HepG2 (cell line): ENCODE measurements around the gene MLLT11. TPM values are rescaled to one million over a fixed set of nuclear protein-coding genes. Genes with fewer than 3 reads are reported as not detected.

Source experiments
- CBX5 ChIP-seq: sonication (generic); formaldehyde crosslinking; IDR thresholded peaks from 2 replicates; pipeline ENCODE4 v1.4.0; 2020; ENCODE audit warnings: missing genetic modification reagents, borderline replicate concordance
- CEBPG ChIP-seq: IDR thresholded peaks from 2 replicates; pipeline ENCODE4 v1.6.1; 2016
- FOXK2 ChIP-seq: fragments of 450-650 bp; IDR thresholded peaks from 2 replicates; pipeline ENCODE4 v1.6.1; 2016
- GPN1 ChIP-seq: sonication (generic); formaldehyde crosslinking; IDR thresholded peaks from 2 replicates; pipeline ENCODE4 v1.5.1; 2020; ENCODE audit warnings: missing genetic modification reagents, borderline replicate concordance
- KLF13 ChIP-seq: sonication (generic); formaldehyde crosslinking; IDR thresholded peaks from 2 replicates; pipeline ENCODE4 v1.4.0; 2020; ENCODE audit warnings: mild to moderate bottlenecking, missing genetic modification reagents
- RFXAP ChIP-seq: sonication (generic); formaldehyde crosslinking; IDR thresholded peaks from 2 replicates; pipeline ENCODE4 v1.4.0; 2020; ENCODE audit warnings: missing genetic modification reagents, borderline replicate concordance
- SIN3A ChIP-seq: IDR thresholded peaks from 2 replicates; pipeline ENCODE4 v1.6.1; 2011; ENCODE audit warnings: low read depth, mild to moderate bottlenecking, control low read depth, low read length, borderline replicate concordance
- SKI ChIP-seq: fragments of 450-650 bp; IDR thresholded peaks from one replicate; pipeline ENCODE4 v1.6.1; 2018; ENCODE audit warnings: mild to moderate bottlenecking; ENCODE audit not compliant: partially characterized antibody
- TBX2 ChIP-seq: sonication (generic); formaldehyde crosslinking; IDR thresholded peaks from 2 replicates; pipeline ENCODE4 v1.5.0; 2020; ENCODE audit warnings: missing genetic modification reagents, mild to moderate bottlenecking, borderline replicate concordance
- ZFP37 ChIP-seq: sonication (generic); formaldehyde crosslinking; IDR thresholded peaks from 2 replicates; pipeline ENCODE4 v1.4.0; 2020; ENCODE audit warnings: missing genetic modification reagents, borderline replicate concordance
- ZFP82 ChIP-seq: sonication (generic); formaldehyde crosslinking; IDR thresholded peaks from 2 replicates; pipeline ENCODE4 v1.5.1; 2020; ENCODE audit warnings: mild to moderate bottlenecking, missing genetic modification reagents, borderline replicate concordance
- ZMYM4 ChIP-seq: sonication (generic); formaldehyde crosslinking; IDR thresholded peaks from 2 replicates; pipeline ENCODE4 v1.8.1; 2023; ENCODE audit warnings: mild to moderate bottlenecking, missing genetic modification reagents
- ZNF160 ChIP-seq: sonication (generic); formaldehyde crosslinking; IDR thresholded peaks from 2 replicates; pipeline ENCODE4 v1.8.0; 2022; ENCODE audit warnings: mild to moderate bottlenecking, inconsistent platforms, missing genetic modification reagents
- ZNF17 ChIP-seq: sonication (generic); formaldehyde crosslinking; IDR thresholded peaks from 2 replicates; pipeline ENCODE4 v1.5.0; 2020; ENCODE audit warnings: mild to moderate bottlenecking, missing genetic modification reagents
- ZNF230 ChIP-seq: sonication (generic); formaldehyde crosslinking; IDR thresholded peaks from 2 replicates; pipeline ENCODE4 v1.4.0; 2020; ENCODE audit warnings: mild to moderate bottlenecking, missing genetic modification reagents
- ZNF441 ChIP-seq: sonication (generic); formaldehyde crosslinking; IDR thresholded peaks from 2 replicates; pipeline ENCODE4 v1.7.0; 2021; ENCODE audit warnings: missing genetic modification reagents, borderline replicate concordance
- ZNF484 ChIP-seq: sonication (generic); formaldehyde crosslinking; IDR thresholded peaks from 2 replicates; pipeline ENCODE4 v1.5.1; 2020; ENCODE audit warnings: mild to moderate bottlenecking, low read depth, missing genetic modification reagents, borderline replicate concordance
- ZNF761 ChIP-seq: sonication (generic); formaldehyde crosslinking; conservative IDR thresholded peaks from 2 replicates; pipeline ENCODE4 v1.4.0; 2020; ENCODE audit warnings: mild to moderate bottlenecking, missing genetic modification reagents
- ZNF772 ChIP-seq: sonication (generic); formaldehyde crosslinking; IDR thresholded peaks from 2 replicates; pipeline ENCODE4 v1.5.0; 2020; ENCODE audit warnings: mild to moderate bottlenecking, missing genetic modification reagents
- ZSCAN12 ChIP-seq: sonication (generic); formaldehyde crosslinking; IDR thresholded peaks from 2 replicates; pipeline ENCODE4 v1.9.0; 2021; ENCODE audit warnings: mild to moderate bottlenecking, missing genetic modification reagents
- polyA plus RNA-seq, 8 experiments: library from polyadenylated mRNA; depleted of rRNA in 3 of 8; stranded (reverse) in 7 of 8; unstranded in 1 of 8; fragments of >200 nt; fragmentation: Illumina TruSeq in 4 of 8; extraction: Trizol in 4 of 8; gene quantifications; 2 replicates each; pipeline versions ENCODE4 v1.2.1 to v1.2.3, GENCODE V29; 2011 to 2016; ENCODE audit warnings: low read depth in 4 of 8, missing spikeins in 1 of 8, mixed read lengths in 1 of 8; ENCODE audit not compliant: insufficient read depth in 1 of 8
- total RNA-seq, 5 experiments: library from RNA; depleted of rRNA; stranded (reverse); fragments of >200 nt; fragmentation: Illumina TruSeq; extraction: Trizol; gene quantifications; 2 replicates each; pipeline ENCODE4 v1.2.3, GENCODE V29; 2016; ENCODE audit warnings: low read depth in 1 of 5
- TF ChIP-seq, protein P1 (sequence below), 2 experiments: sonication (generic) in 1 of 2; formaldehyde crosslinking in 1 of 2; IDR thresholded peaks; 2 replicates each; pipeline versions ENCODE4 v1.4.0 to v1.6.1; 2018 to 2020; ENCODE audit warnings: missing genetic modification reagents in 2 of 2, borderline replicate concordance in 1 of 2, low read depth in 1 of 2, mild to moderate bottlenecking in 1 of 2, missing biosample characterization in 1 of 2
- TF ChIP-seq, protein P2 (sequence below): IDR thresholded peaks from 2 replicates; pipeline ENCODE4 v1.6.1; 2016; ENCODE audit warnings: low read depth, control low read depth
- TF ChIP-seq, protein P3 (sequence below): sonication (generic); formaldehyde crosslinking; conservative IDR thresholded peaks from 2 replicates; pipeline ENCODE4 v1.5.0; 2020; ENCODE audit warnings: missing genetic modification reagents
- TF ChIP-seq, protein P4 (sequence below): IDR thresholded peaks from 2 replicates; pipeline ENCODE4 v1.6.1; 2012; ENCODE audit warnings: inconsistent platforms

MLLT11 gene
- total and polyA plus RNA-seq, 2 of the 13 experiments (the other 11 are each of a cell fraction or from before 2014, with no cell fraction given) = 0.21 to 0.22 TPM

DNA sequence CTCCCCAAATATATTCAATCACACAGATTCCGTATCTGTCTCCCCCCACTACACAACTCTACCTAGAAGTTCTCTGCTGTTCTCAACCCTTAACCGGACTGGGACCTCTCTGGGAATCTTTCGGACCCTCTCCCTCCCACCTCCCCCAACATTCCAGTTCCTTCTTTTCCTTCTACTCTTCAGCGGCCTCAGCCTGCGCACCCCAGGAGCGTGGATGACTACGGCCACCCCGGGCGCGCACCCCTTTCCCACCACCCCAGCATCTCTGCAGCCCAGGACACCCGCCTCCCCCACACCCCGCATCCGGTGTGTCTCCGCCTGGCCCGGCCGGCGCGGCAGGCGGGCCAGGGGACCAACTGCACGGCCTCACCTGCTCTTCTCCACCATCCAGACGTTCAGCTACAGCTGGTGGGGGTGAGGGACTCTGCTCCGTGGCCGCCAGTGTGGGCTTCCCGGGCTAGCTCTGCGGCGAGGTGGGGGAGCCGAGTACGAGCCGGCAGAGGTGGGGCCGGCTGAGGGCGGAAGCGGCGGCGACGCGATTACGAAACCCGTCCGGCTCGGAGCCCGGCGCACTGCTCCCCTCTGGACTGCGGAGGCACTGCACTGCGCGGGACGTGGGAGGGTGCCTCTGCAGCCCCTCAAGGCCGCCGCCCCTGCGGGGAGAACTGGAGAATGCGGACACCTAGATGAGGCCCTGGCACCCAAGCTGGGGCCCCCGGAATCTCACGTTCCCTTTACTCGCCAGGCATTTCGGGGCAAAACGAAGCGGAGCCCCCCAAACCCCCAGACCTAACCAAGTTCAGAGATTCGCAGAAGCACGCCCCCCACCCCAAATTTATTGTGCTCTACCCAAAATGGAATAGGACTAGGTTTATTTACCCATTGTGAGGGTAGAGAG, 839 bp upstream of the MLLT11 start, which contains the start of gene CDC42SE1 (continued):
- TF ChIP-seq CBX5 (CRISPR knock-in tag) = no peak; the same call in 1 of the 2 replicates
- TF ChIP-seq ZNF17 (CRISPR knock-in tag) = no peak
- TF ChIP-seq, protein P1, sequence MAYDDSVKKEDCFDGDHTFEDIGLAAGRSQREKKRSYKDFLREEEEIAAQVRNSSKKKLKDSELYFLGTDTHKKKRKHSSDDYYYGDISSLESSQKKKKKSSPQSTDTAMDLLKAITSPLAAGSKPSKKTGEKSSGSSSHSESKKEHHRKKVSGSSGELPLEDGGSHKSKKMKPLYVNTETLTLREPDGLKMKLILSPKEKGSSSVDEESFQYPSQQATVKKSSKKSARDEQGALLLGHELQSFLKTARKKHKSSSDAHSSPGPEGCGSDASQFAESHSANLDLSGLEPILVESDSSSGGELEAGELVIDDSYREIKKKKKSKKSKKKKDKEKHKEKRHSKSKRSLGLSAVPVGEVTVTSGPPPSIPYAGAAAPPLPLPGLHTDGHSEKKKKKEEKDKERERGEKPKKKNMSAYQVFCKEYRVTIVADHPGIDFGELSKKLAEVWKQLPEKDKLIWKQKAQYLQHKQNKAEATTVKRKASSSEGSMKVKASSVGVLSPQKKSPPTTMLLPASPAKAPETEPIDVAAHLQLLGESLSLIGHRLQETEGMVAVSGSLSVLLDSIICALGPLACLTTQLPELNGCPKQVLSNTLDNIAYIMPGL (CRISPR knock-in tag; IDR thresholded peaks at IDR 0.05; ENCODE audit: borderline replicate concordance in 1 of 2, low read depth in 1 of 2) = peak; percentile 95 to 99
- TF ChIP-seq ZNF484 (CRISPR knock-in tag) = no peak
- no peak for TF ChIP-seq KLF13 (CRISPR knock-in tag)
- TF ChIP-seq, protein P2, sequence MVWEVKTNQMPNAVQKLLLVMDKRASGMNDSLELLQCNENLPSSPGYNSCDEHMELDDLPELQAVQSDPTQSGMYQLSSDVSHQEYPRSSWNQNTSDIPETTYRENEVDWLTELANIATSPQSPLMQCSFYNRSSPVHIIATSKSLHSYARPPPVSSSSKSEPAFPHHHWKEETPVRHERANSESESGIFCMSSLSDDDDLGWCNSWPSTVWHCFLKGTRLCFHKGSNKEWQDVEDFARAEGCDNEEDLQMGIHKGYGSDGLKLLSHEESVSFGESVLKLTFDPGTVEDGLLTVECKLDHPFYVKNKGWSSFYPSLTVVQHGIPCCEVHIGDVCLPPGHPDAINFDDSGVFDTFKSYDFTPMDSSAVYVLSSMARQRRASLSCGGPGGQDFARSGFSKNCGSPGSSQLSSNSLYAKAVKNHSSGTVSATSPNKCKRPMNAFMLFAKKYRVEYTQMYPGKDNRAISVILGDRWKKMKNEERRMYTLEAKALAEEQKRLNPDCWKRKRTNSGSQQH = peak; percentile 30; the same call in 1 of the 2 replicates
- TF ChIP-seq, protein P3, sequence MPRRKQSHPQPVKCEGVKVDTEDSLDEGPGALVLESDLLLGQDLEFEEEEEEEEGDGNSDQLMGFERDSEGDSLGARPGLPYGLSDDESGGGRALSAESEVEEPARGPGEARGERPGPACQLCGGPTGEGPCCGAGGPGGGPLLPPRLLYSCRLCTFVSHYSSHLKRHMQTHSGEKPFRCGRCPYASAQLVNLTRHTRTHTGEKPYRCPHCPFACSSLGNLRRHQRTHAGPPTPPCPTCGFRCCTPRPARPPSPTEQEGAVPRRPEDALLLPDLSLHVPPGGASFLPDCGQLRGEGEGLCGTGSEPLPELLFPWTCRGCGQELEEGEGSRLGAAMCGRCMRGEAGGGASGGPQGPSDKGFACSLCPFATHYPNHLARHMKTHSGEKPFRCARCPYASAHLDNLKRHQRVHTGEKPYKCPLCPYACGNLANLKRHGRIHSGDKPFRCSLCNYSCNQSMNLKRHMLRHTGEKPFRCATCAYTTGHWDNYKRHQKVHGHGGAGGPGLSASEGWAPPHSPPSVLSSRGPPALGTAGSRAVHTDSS = no peak
- TF ChIP-seq ZNF230 (CRISPR knock-in tag) = peak; percentile 65; the same call in 1 of the 2 replicates
- TF ChIP-seq ZFP82 (CRISPR knock-in tag) = 0 out of 2 replicates have a peak, but pooled peaks have one; percentile 43
- TF ChIP-seq ZSCAN12 (CRISPR knock-in tag) = no peak
- peak; percentile 77; the same call in 1 of the 2 replicates for TF ChIP-seq ZNF761 (CRISPR knock-in tag)
- TF ChIP-seq, protein P4, sequence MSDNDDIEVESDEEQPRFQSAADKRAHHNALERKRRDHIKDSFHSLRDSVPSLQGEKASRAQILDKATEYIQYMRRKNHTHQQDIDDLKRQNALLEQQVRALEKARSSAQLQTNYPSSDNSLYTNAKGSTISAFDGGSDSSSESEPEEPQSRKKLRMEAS = no peak; the same call in 1 of the 2 replicates
- no peak for TF ChIP-seq ZNF160 (CRISPR knock-in tag)
- peak; percentile 52; the same call in 1 of the 2 replicates for TF ChIP-seq ZNF772 (CRISPR knock-in tag)
- TF ChIP-seq SIN3A = peak; percentile 56; the same call in 1 of the 2 replicates
- 0 out of 2 replicates have a peak, but pooled peaks have one; percentile 19 for TF ChIP-seq ZFP37 (CRISPR knock-in tag)
- no peak for TF ChIP-seq GPN1 (CRISPR knock-in tag)
- peak; percentile 90 for TF ChIP-seq TBX2 (CRISPR knock-in tag)
- no peak for TF ChIP-seq ZNF441 (CRISPR knock-in tag)
- peak; percentile 97 for TF ChIP-seq SKI
- TF ChIP-seq ZMYM4 (CRISPR knock-in tag) = peak; percentile 64; the same call in 1 of the 2 replicates
- no peak; the same call in 1 of the 2 replicates for TF ChIP-seq RFXAP (CRISPR knock-in tag)
- TF ChIP-seq CEBPG (CRISPR knock-in tag) = peak; percentile 98
- TF ChIP-seq FOXK2 = no peak
